Activated B cell treated with CpG ODN at 0.5 μM for 24 hours (primary cell): Measurements from ENCODE around the gene FUT8. TPM values are rescaled to one million over a fixed set of nuclear protein-coding genes. Genes with fewer than 3 reads are reported as not detected.

ENCODE experiments used
- ATAC-seq: fragments of 200-7000 bp; cut with Tn5 transposase; one replicate; pipeline ENCODE4 v1.10.0; 2021; ENCODE audit warnings: low read depth, mild to moderate bottlenecking, moderate library complexity
- CTCF ChIA-PET: fragments of 350-600 bp; sonication (Branson Sonifier 250); formaldehyde crosslinking; loops from one replicate; lab custom pipeline; 2021; ENCODE audit warnings: antibody characterized with exemption; lab: Charles Lee
- POLR2A ChIA-PET: fragments of 350-600 bp; sonication (Branson Sonifier 250); formaldehyde crosslinking; loops from one replicate; lab custom pipeline; 2021; ENCODE audit warnings: antibody characterized with exemption; lab: Charles Lee
- DNase-seq: peaks from one replicate; pipeline ENCODE4 v3.0.0; 2022
- H3K27ac Mint-ChIP-seq: one replicate; pipeline ENCODE4 v1.8.0; 2020; ENCODE audit warnings: mixed read lengths
- H3K27me3 Mint-ChIP-seq: one replicate; pipeline ENCODE4 v1.8.0; 2021; ENCODE audit warnings: mixed read lengths
- H3K36me3 Mint-ChIP-seq: one replicate; pipeline ENCODE4 v1.8.0; 2021; ENCODE audit warnings: low read depth, mixed read lengths
- H3K4me1 Mint-ChIP-seq: one replicate; pipeline ENCODE4 v1.8.0; 2021; ENCODE audit warnings: mixed read lengths
- H3K4me3 Mint-ChIP-seq: one replicate; pipeline ENCODE4 v1.8.0; 2020; ENCODE audit warnings: mild to moderate bottlenecking, mixed read lengths
- H3K9me3 Mint-ChIP-seq: one replicate; pipeline ENCODE4 v1.8.0; 2020; ENCODE audit warnings: mixed read lengths
- CTCF ChIP-seq: fragments of 200-600 bp; IDR thresholded peaks from one replicate; pipeline ENCODE4 v1.8.0; 2022; ENCODE audit warnings: antibody characterized with exemption, mild to moderate bottlenecking
- intact Hi-C: fragments of 100-400 bp; cut with micrococcal nuclease; formaldehyde crosslinking; loops from one replicate; pipeline ENCODE4 v1.15.1; 2024
- total RNA-seq: library from RNA; stranded (reverse); gene quantifications from 2 replicates; pipeline ENCODE4 v1.2.3, GENCODE V29; 2022

Gene FUT8
- total RNA-seq, 1 donor from 2014 or later, result 123 TPM

GRCh38 chr14:65776193-65776852 is 363.8 kb downstream of the FUT8 start:
- POLR2A ChIA-PET, result no interaction called here
- TF ChIP-seq CTCF, result no peak
- DNase-seq, result no peak
- H3K36me3 Mint-ChIP-seq, result no peaks in the 10 kb centered on the region
- intact Hi-C loops, result no loop called here
- H3K27me3 Mint-ChIP-seq, result no peaks in the 10 kb centered on the region
- H3K4me3 Mint-ChIP-seq, result no peak overlapping the region
- no peaks in the 10 kb centered on the region for H3K9me3 Mint-ChIP-seq
- CTCF ChIA-PET, result no interaction called here
- H3K27ac Mint-ChIP-seq, result no peak overlapping the region
- no peak for ATAC-seq
- H3K4me1 Mint-ChIP-seq, result no peaks in the 10 kb centered on the region

DNA sequence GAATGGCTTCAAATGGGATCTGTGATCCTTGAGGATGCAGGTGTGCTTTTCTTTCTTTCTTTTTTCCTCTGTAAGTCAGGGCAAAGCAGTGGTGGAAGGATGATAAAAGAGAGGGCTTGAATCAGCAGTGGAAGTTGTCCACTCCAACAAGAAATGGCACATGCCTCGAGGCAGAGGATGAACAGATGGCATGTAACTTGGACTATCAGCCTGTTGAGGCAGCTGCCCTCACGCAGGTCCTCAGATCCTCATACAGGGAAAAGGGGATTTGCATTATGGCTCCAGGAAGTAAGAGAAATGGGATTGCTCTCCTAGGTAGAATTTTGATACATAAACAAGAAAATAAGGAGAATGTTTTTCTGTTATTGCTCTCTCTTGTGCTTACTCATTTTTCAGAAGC is 368.0 kb downstream of the FUT8 start:
- ChIA-PET CTCF (no interaction called here), POLR2A (no interaction called here)
- Mint-ChIP-seq H3K27me3 (no peaks in the 10 kb centered on the region), H3K27ac (no peak overlapping the region), H3K4me1 (no peaks in the 10 kb centered on the region), H3K4me3 (no peak overlapping the region), H3K9me3 (no peaks in the 10 kb centered on the region), H3K36me3 (no peaks in the 10 kb centered on the region)
- DNase-seq, result no peak
- ATAC-seq, result no peak
- intact Hi-C loops, result no loop called here
- no peak for TF ChIP-seq CTCF

DNA sequence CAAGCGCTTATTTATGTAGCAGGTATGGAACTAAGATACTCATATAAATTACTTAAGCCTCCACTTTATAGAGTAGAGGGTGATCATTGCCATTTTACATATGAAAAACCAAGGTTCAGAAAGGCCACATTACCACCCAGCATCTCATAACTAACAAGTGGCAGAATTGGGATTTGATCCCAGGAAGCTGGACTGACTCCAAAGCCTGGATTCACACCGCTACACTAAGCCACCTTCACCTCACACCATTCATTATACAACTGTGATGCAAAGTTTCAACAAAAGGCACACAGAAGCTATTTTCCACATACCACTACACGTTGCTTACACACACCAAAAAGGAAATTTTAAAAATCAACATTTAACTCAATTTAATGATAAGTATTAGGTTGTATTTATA is 370.6 kb downstream of the FUT8 start:
- Mint-ChIP-seq H3K9me3 (no peaks in the 10 kb centered on the region), H3K4me1 (no peaks in the 10 kb centered on the region), H3K27me3 (no peaks in the 10 kb centered on the region), H3K36me3 (no peaks in the 10 kb centered on the region), H3K4me3 (no peak overlapping the region), H3K27ac (no peak overlapping the region)
- ChIA-PET CTCF (interaction anchor here (1.2 kb wide), 1 partner anchor 41 kb away, joined by 4 read pairs; no protein-coding TSS in a partner anchor), POLR2A (no interaction called here)
- intact Hi-C loops, result no loop called here
- no peak for DNase-seq
- no peak for TF ChIP-seq CTCF
- no peak for ATAC-seq

DNA sequence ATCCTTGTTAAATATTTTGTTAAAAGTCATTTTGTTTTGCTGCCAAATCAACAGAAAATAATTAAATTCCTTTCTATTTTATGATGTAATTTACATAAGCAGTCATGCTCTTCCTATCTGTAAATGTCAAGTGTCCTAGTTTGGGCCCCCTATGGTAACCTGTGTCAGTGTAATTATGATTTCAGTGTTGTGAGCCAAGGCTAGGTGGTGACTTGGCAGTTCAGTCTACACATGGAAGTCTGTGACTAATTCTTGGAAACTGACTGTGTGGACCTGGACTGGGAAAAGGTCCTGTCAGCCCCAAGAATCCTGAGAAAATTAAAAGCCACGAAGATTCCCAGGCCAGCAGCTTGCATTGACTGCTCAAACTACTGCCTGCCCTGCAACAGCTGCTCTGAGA is 371.0 kb downstream of the FUT8 start:
- Mint-ChIP-seq H3K4me3 (no peak overlapping the region), H3K27me3 (no peaks in the 10 kb centered on the region)
- CTCF ChIA-PET, result interaction anchor here (1.2 kb wide), 1 partner anchor 41 kb away, joined by 4 read pairs; no protein-coding TSS in a partner anchor

GRCh38 chr14:65784574-65784973 is 372.0 kb downstream of the FUT8 start:
- no peak overlapping the region for H3K27ac Mint-ChIP-seq
- H3K4me1 Mint-ChIP-seq, result no peaks in the 10 kb centered on the region
- ChIA-PET POLR2A (no interaction called here), CTCF (no interaction called here)
- H3K27me3 Mint-ChIP-seq, result no peaks in the 10 kb centered on the region
- H3K4me3 Mint-ChIP-seq, result no peak overlapping the region
- no peaks in the 10 kb centered on the region for H3K36me3 Mint-ChIP-seq
- no peaks in the 10 kb centered on the region for H3K9me3 Mint-ChIP-seq
- no peak for DNase-seq
- ATAC-seq, result no peak
- intact Hi-C loops, result no loop called here
- TF ChIP-seq CTCF, result no peak

More for the DNA sequence above, 371.0 kb downstream of the FUT8 start:
- DNase-seq (no peak), ATAC-seq (no peak)
- POLR2A ChIA-PET, result no interaction called here
- Mint-ChIP-seq H3K27ac (no peak overlapping the region), H3K9me3 (no peaks in the 10 kb centered on the region), H3K4me1 (no peaks in the 10 kb centered on the region), H3K36me3 (no peaks in the 10 kb centered on the region)
- intact Hi-C loops, result no loop called here
- TF ChIP-seq CTCF, result no peak
